Eye (tissue), 1 donor: ENCODE measurements around the gene DLST.

Experiments used
- DNase-seq: peaks from one replicate; pipeline ENCODE4 v3.0.0-alpha.2; 2015

Gene DLST

GRCh38 chr14:74881431-74882102 lies at the start of gene DLST:
TSS of gene DLST (plus strand) at chr14:74881916. CDS start at chr14:74881954, 38 bp downstream.
- peak; percentile 96 for DNase-seq

- DNase-seq: no peak
Measured at GRCh38 chr14:74832849-74833248, 48.9 kb upstream of the DLST start.

- DNase-seq: no peak
Measured at GRCh38 chr14:74834692-74835392, 46.9 kb upstream of the DLST start.

GRCh38 chr14:74835645-74836250 lies 46.0 kb upstream of the DLST start:
- DNase-seq: no peak

GRCh38 chr14:74836251-74836960 lies 45.3 kb upstream of the DLST start:
- no peak for DNase-seq

GRCh38 chr14:74838166-74838565 lies 43.5 kb upstream of the DLST start:
- no peak for DNase-seq

GRCh38 chr14:74840603-74841030 lies 41.1 kb upstream of the DLST start:
- no peak for DNase-seq

- no peak for DNase-seq
Measured at GRCh38 chr14:74841230-74842207, 40.2 kb upstream of the DLST start.

GRCh38 chr14:74843653-74844052 lies 38.1 kb upstream of the DLST start:
- peak; percentile 49 for DNase-seq

GRCh38 chr14:74846168-74846567 lies 35.5 kb upstream of the DLST start:
- peak; percentile 80 for DNase-seq

- no peak for DNase-seq
Measured at GRCh38 chr14:74846968-74847665, 34.6 kb upstream of the DLST start.

- DNase-seq: no peak
Measured at GRCh38 chr14:74848768-74849167, 32.9 kb upstream of the DLST start.

GRCh38 chr14:74852922-74853530 lies 28.7 kb upstream of the DLST start:
- peak; percentile 74 for DNase-seq

- DNase-seq: no peak
Measured at GRCh38 chr14:74853581-74853980, 28.1 kb upstream of the DLST start.

- no peak for DNase-seq
Measured at GRCh38 chr14:74855021-74855420, 26.7 kb upstream of the DLST start.

GRCh38 chr14:74855945-74856344 lies 25.8 kb upstream of the DLST start:
- no peak for DNase-seq

- DNase-seq: no peak
Measured at GRCh38 chr14:74856366-74856765, 25.4 kb upstream of the DLST start.

- no peak for DNase-seq
Measured at GRCh38 chr14:74858022-74858421, 23.7 kb upstream of the DLST start.

- DNase-seq: no peak
Measured at GRCh38 chr14:74859757-74860552, 21.8 kb upstream of the DLST start.
